ENCODE data around the gene SMIM5.

SMIM5 gene

GRCh38 chr17:75652341-75652740, 19.1 kb downstream of the SMIM5 start:
- Histone ChIP-seq H3K9ac (ENCODE audit: low read length) (no peak overlapping the region), H3K27me3 (ENCODE audit: control insufficient read depth, insufficient read depth, low read length) (no peaks in the 10 kb centered on the region), H3K36me3 (ENCODE audit: control insufficient read depth, insufficient read depth, low read length) (peaks cover 13% of the 10 kb centered on the region)

GRCh38 chr17:75652934-75653549, 19.8 kb downstream of the SMIM5 start:
- H3K4me1 ChIP-seq (ENCODE audit: control insufficient read depth, insufficient read depth, low read length) = no peaks in the 10 kb centered on the region
- peaks cover 14% of the 10 kb centered on the region for H3K36me3 ChIP-seq (ENCODE audit: control insufficient read depth, insufficient read depth, low read length)
- H3K27ac ChIP-seq (ENCODE audit: low read depth, low read length) = no peak overlapping the region
- no peak overlapping the region for H3K9ac ChIP-seq (ENCODE audit: low read length)
- no peaks in the 10 kb centered on the region for H3K27me3 ChIP-seq (ENCODE audit: control insufficient read depth, insufficient read depth, low read length)
- no peak overlapping the region for H3K4me3 ChIP-seq (ENCODE audit: low read length)

More at GRCh38 chr17:75652341-75652740, 19.1 kb downstream of the SMIM5 start:
- Histone ChIP-seq H3K4me3 (ENCODE audit: low read length) (no peak overlapping the region), H3K27ac (ENCODE audit: low read depth, low read length) (no peak overlapping the region), H3K4me1 (ENCODE audit: control insufficient read depth, insufficient read depth, low read length) (no peaks in the 10 kb centered on the region)

- Histone ChIP-seq H3K4me3 (ENCODE audit: low read length) (no peak overlapping the region), H3K9ac (ENCODE audit: low read length) (no peak overlapping the region), H3K36me3 (ENCODE audit: control insufficient read depth, insufficient read depth, low read length) (peaks cover 14% of the 10 kb centered on the region), H3K27ac (ENCODE audit: low read depth, low read length) (no peak overlapping the region), H3K4me1 (ENCODE audit: control insufficient read depth, insufficient read depth, low read length) (no peaks in the 10 kb centered on the region), H3K27me3 (ENCODE audit: control insufficient read depth, insufficient read depth, low read length) (no peaks in the 10 kb centered on the region)
Measured at GRCh38 chr17:75654176-75654575, 20.9 kb downstream of the SMIM5 start.

- Histone ChIP-seq H3K4me3 (ENCODE audit: low read length) (no peak overlapping the region), H3K27me3 (ENCODE audit: control insufficient read depth, insufficient read depth, low read length) (no peaks in the 10 kb centered on the region), H3K27ac (ENCODE audit: low read depth, low read length) (no peak overlapping the region), H3K36me3 (ENCODE audit: control insufficient read depth, insufficient read depth, low read length) (peaks cover 15% of the 10 kb centered on the region), H3K9ac (ENCODE audit: low read length) (no peak overlapping the region), H3K4me1 (ENCODE audit: control insufficient read depth, insufficient read depth, low read length) (no peaks in the 10 kb centered on the region)
Measured at GRCh38 chr17:75658237-75658636, 25.0 kb downstream of the SMIM5 start.

GRCh38 chr17:75661531-75661930, 28.3 kb downstream of the SMIM5 start:
- H3K4me3 ChIP-seq (ENCODE audit: low read length) = no peak overlapping the region
- H3K9ac ChIP-seq (ENCODE audit: low read length) = no peak overlapping the region
- H3K36me3 ChIP-seq (ENCODE audit: control insufficient read depth, insufficient read depth, low read length) = peaks cover 15% of the 10 kb centered on the region
- H3K4me1 ChIP-seq (ENCODE audit: control insufficient read depth, insufficient read depth, low read length) = peaks cover 4% of the 10 kb centered on the region
- no peak overlapping the region for H3K27ac ChIP-seq (ENCODE audit: low read depth, low read length)
- H3K27me3 ChIP-seq (ENCODE audit: control insufficient read depth, insufficient read depth, low read length) = no peaks in the 10 kb centered on the region

GRCh38 chr17:75662511-75662910, 29.3 kb downstream of the SMIM5 start:
- H3K9ac ChIP-seq (ENCODE audit: low read length) = no peak overlapping the region
- H3K27me3 ChIP-seq (ENCODE audit: control insufficient read depth, insufficient read depth, low read length) = no peaks in the 10 kb centered on the region
- H3K36me3 ChIP-seq (ENCODE audit: control insufficient read depth, insufficient read depth, low read length) = peaks cover 12% of the 10 kb centered on the region
- H3K27ac ChIP-seq (ENCODE audit: low read depth, low read length) = no peak overlapping the region
- H3K4me3 ChIP-seq (ENCODE audit: low read length) = no peak overlapping the region
- peaks cover 5% of the 10 kb centered on the region for H3K4me1 ChIP-seq (ENCODE audit: control insufficient read depth, insufficient read depth, low read length)

- peaks cover 15% of the 10 kb centered on the region for H3K4me1 ChIP-seq (ENCODE audit: control insufficient read depth, insufficient read depth, low read length)
- H3K4me3 ChIP-seq (ENCODE audit: low read length) = no peak overlapping the region
- no peak overlapping the region for H3K9ac ChIP-seq (ENCODE audit: low read length)
- peaks cover 12% of the 10 kb centered on the region for H3K36me3 ChIP-seq (ENCODE audit: control insufficient read depth, insufficient read depth, low read length)
- H3K27ac ChIP-seq (ENCODE audit: low read depth, low read length) = no peak overlapping the region
- no peaks in the 10 kb centered on the region for H3K27me3 ChIP-seq (ENCODE audit: control insufficient read depth, insufficient read depth, low read length)
Measured at GRCh38 chr17:75664099-75664549, 30.9 kb downstream of the SMIM5 start.

- Histone ChIP-seq H3K27me3 (ENCODE audit: control insufficient read depth, insufficient read depth, low read length) (no peaks in the 10 kb centered on the region), H3K4me1 (ENCODE audit: control insufficient read depth, insufficient read depth, low read length) (peaks cover 15% of the 10 kb centered on the region), H3K9ac (ENCODE audit: low read length) (no peak overlapping the region), H3K36me3 (ENCODE audit: control insufficient read depth, insufficient read depth, low read length) (peaks cover 16% of the 10 kb centered on the region), H3K27ac (ENCODE audit: low read depth, low read length) (no peak overlapping the region), H3K4me3 (ENCODE audit: low read length) (peak overlapping the region; percentile 58)
Measured at GRCh38 chr17:75665981-75666380, 32.7 kb downstream of the SMIM5 start.

GRCh38 chr17:75666959-75667790, 33.9 kb downstream of the SMIM5 start, which contains the start of the genes RECQL5 and SAP30BP:
Gene RECQL5, minus strand, starts transcription at chr17:75667154. Its CDS starts 597 bp downstream, at chr17:75666557.
Gene SAP30BP, plus strand, starts transcription at chr17:75667338. Its CDS starts 35 bp downstream, at chr17:75667373.
- Histone ChIP-seq H3K36me3 (ENCODE audit: control insufficient read depth, insufficient read depth, low read length) (peaks cover 25% of the 10 kb centered on the region), H3K4me1 (ENCODE audit: control insufficient read depth, insufficient read depth, low read length) (peaks cover 15% of the 10 kb centered on the region), H3K27ac (ENCODE audit: low read depth, low read length) (peak within 1 kb of the TSS; percentile 87), H3K9ac (ENCODE audit: low read length) (peak within 1 kb of the TSS; percentile 91), H3K4me3 (ENCODE audit: low read length) (peak within 1 kb of the TSS; percentile 95), H3K27me3 (ENCODE audit: control insufficient read depth, insufficient read depth, low read length) (no peaks in the 10 kb centered on the region)

GRCh38 chr17:75667825-75668224, 34.6 kb downstream of the SMIM5 start:
- H3K27ac ChIP-seq (ENCODE audit: low read depth, low read length) = peak overlapping the region; percentile 87
- H3K9ac ChIP-seq (ENCODE audit: low read length) = peak overlapping the region; percentile 91
- no peaks in the 10 kb centered on the region for H3K27me3 ChIP-seq (ENCODE audit: control insufficient read depth, insufficient read depth, low read length)
- H3K4me3 ChIP-seq (ENCODE audit: low read length) = peak overlapping the region; percentile 95
- H3K4me1 ChIP-seq (ENCODE audit: control insufficient read depth, insufficient read depth, low read length) = peaks cover 15% of the 10 kb centered on the region
- H3K36me3 ChIP-seq (ENCODE audit: control insufficient read depth, insufficient read depth, low read length) = peaks cover 22% of the 10 kb centered on the region

- H3K27ac ChIP-seq (ENCODE audit: low read depth, low read length) = no peak overlapping the region
- H3K4me3 ChIP-seq (ENCODE audit: low read length) = no peak overlapping the region
- peaks cover 15% of the 10 kb centered on the region for H3K4me1 ChIP-seq (ENCODE audit: control insufficient read depth, insufficient read depth, low read length)
- H3K36me3 ChIP-seq (ENCODE audit: control insufficient read depth, insufficient read depth, low read length) = peaks cover 24% of the 10 kb centered on the region
- H3K27me3 ChIP-seq (ENCODE audit: control insufficient read depth, insufficient read depth, low read length) = no peaks in the 10 kb centered on the region
- no peak overlapping the region for H3K9ac ChIP-seq (ENCODE audit: low read length)
Measured at GRCh38 chr17:75668489-75668888, 35.3 kb downstream of the SMIM5 start.

GRCh38 chr17:75670868-75671267, 37.6 kb downstream of the SMIM5 start:
- no peaks in the 10 kb centered on the region for H3K27me3 ChIP-seq (ENCODE audit: control insufficient read depth, insufficient read depth, low read length)
- peaks cover 15% of the 10 kb centered on the region for H3K4me1 ChIP-seq (ENCODE audit: control insufficient read depth, insufficient read depth, low read length)
- peaks cover 27% of the 10 kb centered on the region for H3K36me3 ChIP-seq (ENCODE audit: control insufficient read depth, insufficient read depth, low read length)
- no peak overlapping the region for H3K4me3 ChIP-seq (ENCODE audit: low read length)
- H3K27ac ChIP-seq (ENCODE audit: low read depth, low read length) = no peak overlapping the region
- no peak overlapping the region for H3K9ac ChIP-seq (ENCODE audit: low read length)

Data from rectal smooth muscle tissue (tissue), 1 donor.